Right cardiac atrium (tissue), 5 donors: Measurements from ENCODE around the gene IMPACT. TPM values are rescaled to one million over a fixed set of nuclear protein-coding genes. Genes with fewer than 3 reads are reported as not detected.
A peak's percentile ranks its signal among the peaks of the same experiment; 100 is the strongest.

Source experiments
- ATAC-seq, 2 donors: fragments of 200-7000 bp; cut with Tn5 transposase; one replicate each; pipeline versions ENCODE4 v1.8.0 to v1.9.1; 2020; ENCODE audit warnings: moderate library complexity in 2 of 2, mild to moderate bottlenecking in 1 of 2
- DNase-seq, 3 donors: peaks; one replicate each; pipeline ENCODE4 v3.0.0-alpha.2; 2020
- H3K27ac ChIP-seq: one replicate; pipeline ENCODE4 v1.5.1; 2013; ENCODE audit warnings: mild to moderate bottlenecking, low read length, control low read depth, moderate library complexity
- H3K27me3 ChIP-seq: one replicate; pipeline ENCODE4 v1.6.1; 2013; ENCODE audit not compliant: control insufficient read depth, insufficient read depth
- H3K4me1 ChIP-seq: one replicate; pipeline ENCODE4 v1.6.1; 2013; ENCODE audit warnings: low read length; ENCODE audit not compliant: control insufficient read depth, insufficient read depth
- H3K4me3 ChIP-seq: one replicate; pipeline ENCODE4 v1.5.1; 2013; ENCODE audit warnings: low read length, control low read depth
- H3K9me3 ChIP-seq: one replicate; pipeline ENCODE4 v1.6.1; 2013; ENCODE audit warnings: low read length; ENCODE audit not compliant: control insufficient read depth
- WGBS: extraction: QIAGEN DNeasy Blood & Tissue Kit; methylation state at CpG from one replicate; pipeline ENCODE4 v1.1.7; 2013; 5-methylcytosine and 5-hydroxymethylcytosine counted together
- intact Hi-C, 4 donors: fragments of 100-400 bp; cut with DNase I; formaldehyde crosslinking; loops; one replicate each; pipeline versions ENCODE4 v1.11.0 to v1.14.0; 2022 to 2023
- long read RNA-seq, 4 donors: library from polyadenylated mRNA; unstranded; transcript quantifications; one replicate each; pipeline ENCODE4 v2.0.0, GENCODE V29; 2020 to 2021
- polyA plus RNA-seq: library from polyadenylated mRNA; stranded (reverse); fragments of 200-250 nt; gene quantifications from one replicate; pipeline ENCODE4 v1.2.3, GENCODE V29; 2013
- total RNA-seq, 4 donors: library from RNA; stranded (reverse); fragmentation: NEBNext Ultra II Directional; extraction: Animal tissue kit (Norgen Biotek cat#: 25700); gene quantifications; one replicate each; pipeline ENCODE4 v1.2.1, GENCODE V29; 2021
- donor health status: healthy with polysubstance abuse.
- donor health status: DM: no; HTN: yes; CAD: no.
- donor health status: DM: no; HTN: no; CAD: no.
- donor health status: DM: no; HTN: yes; CAD: no; lungs with severe emphysema.
- donor health status: DM: yes; HTN: yes; CAD: no.

Gene IMPACT
- 10 to 100 TPM; 21.3 to 29.8 (median 22.3) TPM for total RNA-seq
- polyA plus RNA-seq, result 11.9 TPM
- long read RNA-seq, donor 1, transcript IMPACT-201 (11 exons, 3,792 nt), result major isoform, 31 of 35 reads
- long read RNA-seq, donor 1, partial matches to known transcripts, result 2 of 35 reads
- long read RNA-seq, donor 1, other reads (novel, unspliced or antisense), result 1 of 35 reads
- long read RNA-seq, donor 2, transcript IMPACT-201 (11 exons, 3,792 nt), result major isoform, 20 of 21 reads
- long read RNA-seq, donor 2, partial matches to known transcripts, result 0 of 21 reads
- long read RNA-seq, donor 2, other reads (novel, unspliced or antisense), result 1 of 21 reads
- long read RNA-seq, donor 3, transcript IMPACT-201 (11 exons, 3,792 nt), result major isoform, 69 of 82 reads
- long read RNA-seq, donor 3, partial matches to known transcripts, result 4 of 82 reads
- long read RNA-seq, donor 3, other reads (novel, unspliced or antisense), result 8 of 82 reads
- long read RNA-seq, donor 4, transcript IMPACT-201 (11 exons, 3,792 nt), result major isoform, 17 of 23 reads
- long read RNA-seq, donor 4, partial matches to known transcripts, result 2 of 23 reads
- long read RNA-seq, donor 4, other reads (novel, unspliced or antisense), result 3 of 23 reads

GRCh38 chr18:24426398-24427294, at the start of gene IMPACT:
IMPACT (plus strand) TSS chr18:24426670; CDS start chr18:24426757, 87 bp downstream.
- WGBS, result 1% methylated on average over 82 of the region's 82 CpGs
- DNase-seq (peak; percentile 88 to 95 (median 94)), ATAC-seq (peak; percentile 98 to 99)
- no peaks in the 10 kb centered on the region for H3K4me1 ChIP-seq
- H3K9me3 ChIP-seq, result no peaks in the 10 kb centered on the region
- H3K4me3 ChIP-seq, result peak within 1 kb of the TSS; percentile 68
- peaks cover 2% of the 10 kb centered on the region for H3K27me3 ChIP-seq
- H3K27ac ChIP-seq, result peak within 1 kb of the TSS; percentile 36
- intact Hi-C loops, result no loop called here

DNA sequence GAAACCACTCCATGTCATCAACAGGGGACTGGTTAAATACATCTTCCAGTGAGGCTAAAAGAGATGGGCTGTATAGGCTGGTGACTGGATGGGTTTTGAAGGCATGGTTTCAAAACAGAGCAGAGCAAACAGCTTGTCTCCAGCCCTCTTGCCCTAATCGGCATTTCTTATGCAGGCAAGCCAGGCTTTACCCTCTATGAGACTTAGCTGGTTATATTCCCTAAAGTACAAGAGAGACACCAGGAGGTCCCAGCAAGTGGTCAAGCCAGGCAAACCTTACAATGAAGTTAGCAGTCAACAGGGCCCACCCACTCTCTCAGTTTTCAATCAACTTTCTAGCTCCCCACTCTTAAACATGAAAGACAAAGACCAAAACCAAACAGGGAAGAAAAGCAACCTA, 47.9 kb upstream of the IMPACT start:
- H3K27ac ChIP-seq, result no peak overlapping the region
- no peaks in the 10 kb centered on the region for H3K4me1 ChIP-seq
- intact Hi-C loops, result no loop called here
- H3K4me3 ChIP-seq, result no peak overlapping the region
- ATAC-seq, result no peak
- WGBS, result 76% methylated on average over 1 of the region's 1 CpG
- DNase-seq, result no peak
- H3K9me3 ChIP-seq, result no peaks in the 10 kb centered on the region
- no peaks in the 10 kb centered on the region for H3K27me3 ChIP-seq

- Histone ChIP-seq H3K27ac (no peak overlapping the region), H3K4me3 (no peak overlapping the region), H3K9me3 (no peaks in the 10 kb centered on the region), H3K27me3 (no peaks in the 10 kb centered on the region), H3K4me1 (no peaks in the 10 kb centered on the region)
- no peak for DNase-seq
- intact Hi-C loops, result no loop called here
- ATAC-seq, result no peak
- 92% methylated on average over 6 of the region's 6 CpGs for WGBS
These were observed 46.2 kb upstream of the IMPACT start for GRCh38 chr18:24380163-24380747.

- Histone ChIP-seq H3K4me3 (no peak overlapping the region), H3K4me1 (no peaks in the 10 kb centered on the region), H3K27me3 (no peaks in the 10 kb centered on the region), H3K9me3 (no peaks in the 10 kb centered on the region), H3K27ac (no peak overlapping the region)
- 67% methylated on average over 1 of the region's 1 CpG for WGBS
- DNase-seq, result no peak
- intact Hi-C loops, result no loop called here
- peak in 1 of 2 donors; percentile 44 for ATAC-seq
These were observed 45.3 kb upstream of the IMPACT start for GRCh38 chr18:24381126-24381525.

DNA sequence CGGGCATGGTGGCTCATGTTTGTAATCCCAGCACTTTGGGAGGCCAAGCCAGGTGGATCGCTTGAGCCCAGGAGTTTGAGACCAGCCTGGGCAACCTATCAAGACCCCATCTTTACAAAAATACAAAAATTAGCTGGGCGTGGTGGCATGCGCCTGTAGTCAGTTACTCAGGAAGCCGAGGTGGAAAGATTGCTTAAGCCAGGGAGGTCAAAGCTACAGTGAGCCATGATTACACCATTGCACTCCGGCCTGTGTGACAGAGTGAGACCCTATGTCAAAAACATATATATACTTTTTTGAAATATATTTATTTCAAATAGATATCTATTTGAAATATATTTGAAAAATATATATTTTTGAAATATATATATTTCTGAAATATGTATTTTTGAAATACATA, 39.8 kb upstream of the IMPACT start:
- no peak overlapping the region for H3K27ac ChIP-seq
- H3K4me1 ChIP-seq, result no peaks in the 10 kb centered on the region
- no peaks in the 10 kb centered on the region for H3K9me3 ChIP-seq
- WGBS, result 92% methylated on average over 6 of the region's 6 CpGs
- intact Hi-C loops, result no loop called here
- no peak overlapping the region for H3K4me3 ChIP-seq
- no peak for ATAC-seq
- no peaks in the 10 kb centered on the region for H3K27me3 ChIP-seq
- DNase-seq, result no peak

- Histone ChIP-seq H3K27me3 (no peaks in the 10 kb centered on the region), H3K27ac (no peak overlapping the region), H3K4me3 (no peak overlapping the region), H3K9me3 (no peaks in the 10 kb centered on the region), H3K4me1 (no peaks in the 10 kb centered on the region)
- intact Hi-C loops, result no loop called here
- 61% methylated on average over 3 of the region's 3 CpGs for WGBS
- DNase-seq, result no peak
- no peak for ATAC-seq
These were observed 37.5 kb upstream of the IMPACT start for GRCh38 chr18:24388957-24389356.

GRCh38 chr18:24395049-24395795, 31.2 kb upstream of the IMPACT start:
- intact Hi-C loops, result no loop called here
- H3K27ac ChIP-seq, result no peak overlapping the region
- 76% methylated on average over 11 of the region's 11 CpGs for WGBS

DNA sequence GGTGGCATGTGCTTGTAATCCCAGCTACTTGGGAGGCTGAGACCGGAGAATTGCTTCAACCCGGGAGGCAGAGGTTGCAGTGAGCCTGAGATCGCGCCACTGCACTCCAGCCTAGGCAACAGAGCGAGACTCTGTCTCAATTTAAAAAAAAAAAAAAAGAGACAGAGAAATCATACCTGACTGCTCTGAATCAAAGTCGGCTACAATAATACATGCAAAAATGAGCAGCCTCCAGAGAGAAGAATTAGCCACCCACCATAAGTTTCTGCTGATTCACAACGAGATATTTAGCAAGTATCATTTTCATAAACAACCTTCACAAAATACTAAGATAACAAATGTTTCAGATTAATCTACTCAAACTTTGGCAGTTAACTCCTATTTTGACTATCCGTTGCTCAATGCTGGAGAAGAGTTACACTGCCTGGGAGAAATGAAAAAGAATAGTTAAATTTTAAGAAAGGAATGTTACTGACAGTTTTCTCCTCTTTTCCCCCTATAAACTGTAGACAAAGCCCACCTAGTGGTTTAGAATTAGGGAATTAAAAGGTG, 30.3 kb upstream of the IMPACT start:
- ATAC-seq, result no peak

More at GRCh38 chr18:24395049-24395795, 31.2 kb upstream of the IMPACT start:
- Histone ChIP-seq H3K27me3 (no peaks in the 10 kb centered on the region), H3K4me1 (no peaks in the 10 kb centered on the region), H3K9me3 (no peaks in the 10 kb centered on the region), H3K4me3 (no peak overlapping the region)
- ATAC-seq (no peak), DNase-seq (no peak)

DNA sequence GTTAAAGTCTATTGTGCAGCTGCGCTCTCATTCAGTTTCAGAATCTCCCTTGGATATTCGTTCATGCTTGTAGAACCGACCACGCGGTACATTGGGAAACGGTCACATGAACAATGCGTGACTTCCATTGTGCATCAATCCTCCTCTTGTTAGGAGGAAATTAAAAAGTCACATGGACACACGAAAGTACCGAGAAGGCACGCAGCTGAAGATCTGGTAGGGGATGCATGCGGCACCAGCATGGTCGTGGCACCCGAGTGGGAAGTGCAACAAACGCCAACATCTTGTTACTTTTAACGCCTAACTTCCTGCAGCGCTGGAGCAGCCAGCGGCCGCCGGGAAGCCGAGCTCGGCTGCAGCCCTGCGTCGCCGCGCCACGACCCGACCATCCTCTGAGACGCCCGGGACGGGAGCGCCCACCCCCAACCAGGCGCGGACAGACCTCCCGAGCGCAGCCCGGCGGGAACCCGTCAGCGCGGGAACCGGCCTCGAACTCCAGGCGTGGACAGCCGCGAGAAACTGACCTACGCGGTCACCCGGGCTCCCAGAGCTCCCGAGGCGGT, 29.3 kb upstream of the IMPACT start:
- Histone ChIP-seq H3K27ac (peak overlapping the region; percentile 73), H3K27me3 (no peaks in the 10 kb centered on the region), H3K4me3 (peak overlapping the region; percentile 66), H3K4me1 (no peaks in the 10 kb centered on the region), H3K9me3 (no peaks in the 10 kb centered on the region)
- DNase-seq, result peak in 1 of 3 donors; percentile 65
- intact Hi-C loops, result no loop called here
- under 1% methylated on average over 50 of the region's 50 CpGs for WGBS
- peak; percentile 51 to 70 for ATAC-seq

More for the DNA sequence above, 30.3 kb upstream of the IMPACT start:
- intact Hi-C loops, result no loop called here
- Histone ChIP-seq H3K9me3 (no peaks in the 10 kb centered on the region), H3K4me1 (no peaks in the 10 kb centered on the region), H3K27me3 (no peaks in the 10 kb centered on the region), H3K4me3 (no peak overlapping the region), H3K27ac (no peak overlapping the region)
- 88% methylated on average over 8 of the region's 8 CpGs for WGBS
- no peak for DNase-seq
